ENCODE data around the gene WDHD1.
A peak's percentile ranks its signal among the peaks of the same experiment; 100 is the strongest.
"Not testable (repeated sequence)": the region's sequence is repeated elsewhere in the genome, so short reads cannot be mapped to it uniquely, and the experiment has no call there.

Gene WDHD1

GRCh38 chr14:54952803-54953202 lies 74.1 kb downstream of the WDHD1 start:
- not testable (repeated sequence) for DNase-seq

DNA sequence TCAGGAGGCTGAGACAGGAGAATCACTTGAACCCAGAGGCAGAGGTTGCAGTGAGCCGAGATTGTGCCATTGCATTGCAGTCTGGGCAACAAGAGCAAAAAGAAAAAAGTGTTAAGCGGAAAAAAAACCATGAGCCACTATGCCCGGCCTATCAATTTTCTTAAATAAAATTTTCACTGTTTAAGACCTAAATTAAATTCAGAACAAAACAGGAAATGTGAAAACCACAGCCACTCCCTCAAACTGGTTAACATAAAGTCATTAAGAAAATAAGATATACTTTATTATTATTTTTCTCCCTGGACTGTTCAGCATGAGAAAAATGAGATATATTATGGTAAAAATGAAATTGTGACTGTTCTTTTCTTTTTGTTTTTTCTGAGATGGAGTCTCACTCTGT lies 79.7 kb downstream of the WDHD1 start:
- no peak for DNase-seq

DNA sequence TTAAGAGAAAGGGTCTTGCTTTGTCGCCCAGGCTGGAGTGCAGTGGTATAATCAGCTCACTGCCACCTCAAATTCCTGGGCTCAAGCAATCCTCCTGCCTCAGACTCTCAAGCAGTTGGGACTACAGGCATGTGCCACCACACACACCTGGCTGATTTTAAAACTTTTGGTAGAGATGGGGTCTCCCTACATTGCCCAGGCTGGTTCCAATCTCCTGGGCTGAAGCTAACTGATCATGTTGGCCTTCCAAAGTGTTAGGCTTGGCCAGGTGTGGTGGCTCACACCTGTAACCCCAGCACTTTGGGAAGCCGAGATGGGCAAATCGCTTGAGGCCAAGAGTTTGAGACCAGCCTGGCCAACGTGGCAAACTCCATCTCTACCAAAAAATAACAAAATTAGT lies 80.4 kb downstream of the WDHD1 start:
- DNase-seq, result no peak

DNA sequence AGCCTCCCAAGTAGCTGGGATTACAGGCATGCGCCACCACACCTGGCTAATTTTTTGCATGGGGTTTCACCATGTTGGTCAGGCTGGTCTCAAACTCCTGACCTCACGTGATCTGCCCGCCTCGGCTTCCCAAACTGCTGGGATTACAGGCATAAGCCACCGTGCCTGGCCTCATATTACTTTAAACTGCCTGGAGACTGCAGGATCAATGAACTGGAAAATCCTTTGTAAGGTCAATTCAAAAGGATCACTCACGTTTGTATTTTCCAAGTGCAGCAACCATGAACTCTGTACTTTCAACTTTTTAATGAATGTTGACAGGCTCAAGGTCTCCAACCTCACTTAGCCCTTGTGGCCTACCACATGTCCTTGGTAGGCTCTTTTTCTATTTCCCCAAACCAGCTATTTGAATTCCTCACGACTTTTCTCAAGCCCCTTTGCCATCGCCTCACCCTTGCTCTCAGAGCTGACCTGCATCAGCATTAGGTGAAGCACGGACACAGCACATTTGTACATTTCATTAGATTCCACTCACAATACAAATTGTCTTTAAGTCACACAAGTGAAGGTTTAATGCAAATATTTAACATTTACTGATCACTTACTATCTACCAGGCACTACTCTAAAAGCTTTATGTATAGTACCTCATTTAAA lies 82.0 kb downstream of the WDHD1 start:
- no peak for DNase-seq

DNA sequence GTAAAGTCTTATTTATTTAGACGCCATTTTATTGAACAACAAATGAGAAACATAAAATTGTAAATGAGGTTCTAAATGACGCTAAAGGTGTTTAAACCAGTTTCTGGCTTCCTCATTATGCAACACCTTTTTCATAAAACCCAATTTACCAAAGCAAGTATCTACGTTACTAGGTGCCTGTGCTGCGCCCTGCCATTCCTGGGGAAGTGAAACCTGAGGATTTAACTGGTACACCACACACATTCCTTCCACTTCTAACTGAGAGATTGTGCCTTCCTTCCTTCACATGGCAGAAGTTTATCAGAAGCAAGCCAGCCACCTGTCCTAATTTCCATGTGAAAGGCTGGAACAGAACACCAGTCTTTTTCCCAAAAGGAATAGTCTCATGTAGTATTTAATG lies 84.0 kb downstream of the WDHD1 start:
- no peak for DNase-seq

DNA sequence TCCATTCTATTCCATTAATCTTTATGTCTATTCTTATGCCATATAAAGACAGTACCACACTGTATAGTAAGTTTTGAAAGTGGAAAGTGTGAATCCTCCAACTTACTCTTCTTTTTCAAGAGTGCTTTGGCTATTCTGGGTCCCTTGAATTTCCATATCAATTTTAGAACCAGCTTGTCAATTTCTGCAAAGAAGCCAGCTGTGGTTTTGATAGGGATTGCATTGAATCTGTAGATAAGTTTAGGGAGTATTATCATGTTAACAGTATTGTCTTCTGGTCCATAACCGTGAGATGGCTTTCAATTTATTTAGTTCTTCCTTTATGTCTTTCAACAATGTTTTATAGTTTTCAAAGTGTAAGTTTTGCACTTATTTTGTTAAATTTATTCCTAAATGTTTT lies 90.1 kb downstream of the WDHD1 start:
- no peak for DNase-seq

- DNase-seq, result no peak
Observed at GRCh38 chr14:54935958-54936357, 90.9 kb downstream of the WDHD1 start.

DNA sequence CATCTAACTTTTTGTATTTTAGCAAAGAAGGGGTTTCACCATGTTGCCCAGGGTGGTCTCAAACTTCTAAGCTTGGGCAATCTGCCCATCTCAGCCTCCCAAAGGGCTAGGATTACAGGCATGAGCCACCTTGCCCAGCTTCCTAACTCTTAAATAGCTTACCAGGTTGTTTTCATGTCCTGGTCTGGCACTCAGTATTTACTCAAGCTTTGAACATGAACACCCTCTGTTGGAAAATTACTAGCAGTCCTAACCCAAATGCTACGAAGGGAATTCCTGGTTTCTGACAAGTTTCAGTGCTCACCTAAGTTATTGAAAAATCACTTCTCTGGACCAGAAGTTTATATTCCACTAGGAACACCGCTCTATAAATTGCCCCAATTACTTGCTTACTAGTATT lies 91.8 kb downstream of the WDHD1 start:
- no peak for DNase-seq

GRCh38 chr14:54933006-54933405 lies 93.9 kb downstream of the WDHD1 start:
- DNase-seq, result no peak

GRCh38 chr14:54931598-54932340 lies 95.1 kb downstream of the WDHD1 start:
- DNase-seq, result no peak

DNA sequence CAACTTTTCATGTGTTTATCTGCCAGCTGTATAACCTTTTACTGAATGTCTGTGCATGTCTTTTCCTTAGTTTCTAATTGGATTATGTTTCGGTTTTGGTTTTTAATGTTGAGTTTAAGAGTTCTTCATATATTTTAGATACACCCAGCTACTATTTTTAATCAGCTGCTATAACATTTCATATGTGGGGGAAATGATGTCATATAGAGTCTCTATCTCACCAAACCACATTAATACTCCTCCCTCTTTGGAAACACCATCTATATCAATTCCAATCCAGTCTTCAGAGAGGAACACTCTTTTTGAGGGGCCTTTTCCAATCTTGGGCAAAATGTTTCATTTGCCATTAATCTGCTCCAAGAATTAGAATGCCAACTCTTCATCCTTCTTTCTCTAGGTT lies 95.8 kb downstream of the WDHD1 start:
- no peak for DNase-seq

DNA sequence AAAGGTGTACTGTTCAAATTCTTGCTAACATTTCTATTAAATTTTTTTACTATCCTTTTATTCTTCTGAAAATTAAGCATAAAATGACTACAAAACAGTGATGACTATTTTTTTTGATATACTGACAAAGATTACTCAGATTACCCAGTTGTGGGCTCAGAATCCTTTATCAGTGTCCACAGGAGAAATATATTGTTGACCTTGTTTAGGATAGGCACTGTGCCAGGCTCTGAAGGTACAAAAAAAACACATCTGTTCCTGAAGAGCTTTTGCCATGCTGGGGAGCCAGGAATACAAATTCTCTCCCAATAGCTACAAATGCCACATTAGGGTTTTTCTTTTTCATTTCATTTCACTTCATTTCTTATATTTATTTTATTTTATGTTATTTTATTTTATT lies 97.3 kb downstream of the WDHD1 start:
- DNase-seq, result no peak

DNA sequence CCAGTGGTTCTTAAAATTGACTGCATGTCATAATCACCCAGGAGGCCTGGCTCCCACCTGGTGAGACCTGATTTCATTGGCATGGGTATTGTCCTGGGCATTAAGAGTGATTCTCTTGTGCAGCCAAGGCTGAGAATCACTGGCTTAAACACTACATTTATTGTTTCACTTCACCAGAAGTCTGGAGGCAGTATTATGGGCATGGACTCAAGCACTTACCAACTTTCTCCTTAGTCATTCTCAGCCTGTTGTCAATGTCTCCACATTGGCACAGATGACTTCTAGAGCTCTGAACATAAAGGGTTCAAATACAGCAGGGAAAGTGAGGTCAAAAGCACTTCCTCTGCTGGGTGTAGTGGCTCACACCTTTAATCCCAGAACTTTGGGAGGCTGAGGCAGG lies 98.7 kb downstream of the WDHD1 start:
- no peak for DNase-seq

DNA sequence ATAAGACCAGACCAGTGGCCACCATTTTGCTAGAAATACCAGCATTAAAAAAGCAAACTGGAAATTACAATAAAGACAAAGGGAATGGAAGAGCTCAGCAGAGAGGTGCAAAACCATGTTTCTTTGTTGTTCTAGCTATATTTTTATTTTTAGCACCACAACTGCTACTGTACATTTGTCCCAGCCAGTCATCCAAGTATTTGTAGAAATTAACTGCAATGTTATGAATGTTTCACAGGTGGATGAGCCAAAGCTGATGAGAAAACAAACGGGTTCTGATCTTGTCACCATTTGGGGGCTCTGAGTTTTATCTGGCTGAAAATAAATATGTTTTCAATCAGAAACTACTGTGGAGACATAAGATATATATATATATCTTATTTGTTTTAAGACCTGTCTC lies 99.3 kb downstream of the WDHD1 start:
- no peak for DNase-seq

- DNase-seq, result not testable (repeated sequence)
Observed at GRCh38 chr14:54926570-54926969, 100.3 kb downstream of the WDHD1 start.

GRCh38 chr14:54922598-54922997 lies 104.3 kb downstream of the WDHD1 start:
- no peak for DNase-seq

DNA sequence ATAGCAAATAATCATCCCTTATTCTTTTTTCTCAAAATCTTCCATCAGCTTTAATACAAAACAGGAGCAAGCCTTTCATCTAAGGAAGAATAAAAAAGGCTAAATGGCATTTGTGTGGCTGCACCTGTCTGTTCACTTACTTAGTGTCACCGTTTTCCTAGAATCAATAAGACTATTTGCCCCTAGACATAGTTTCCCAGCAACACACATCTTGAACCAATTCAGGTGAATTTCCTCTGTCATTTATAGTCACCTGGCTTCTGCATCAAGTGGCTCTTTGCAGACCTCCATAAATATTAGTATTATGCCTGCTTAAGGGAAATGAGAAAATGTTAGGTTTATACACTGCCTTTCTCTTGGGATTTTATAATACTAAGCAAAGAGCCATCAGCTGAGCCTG lies 106.8 kb downstream of the WDHD1 start:
- no peak for DNase-seq

DNA sequence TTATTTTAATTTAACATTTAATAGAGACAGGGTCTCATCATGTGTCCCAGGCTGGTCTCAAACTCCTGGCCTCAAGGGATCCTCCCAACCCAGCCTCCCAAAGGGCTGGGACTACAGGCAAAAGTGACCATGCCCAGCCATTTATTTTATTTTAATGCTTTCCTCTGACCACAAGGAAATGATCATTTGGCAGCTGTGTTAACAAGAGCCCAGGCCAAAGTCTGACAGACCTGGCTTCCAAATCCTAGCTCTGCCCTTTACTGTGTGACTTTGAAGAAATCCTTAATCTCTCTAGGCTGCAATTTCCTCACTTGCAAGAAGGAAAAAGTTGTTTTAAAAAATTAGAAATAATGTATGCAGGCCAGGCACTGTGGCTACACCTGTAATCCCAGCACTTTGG lies 107.6 kb downstream of the WDHD1 start:
- DNase-seq, result no peak

DNA sequence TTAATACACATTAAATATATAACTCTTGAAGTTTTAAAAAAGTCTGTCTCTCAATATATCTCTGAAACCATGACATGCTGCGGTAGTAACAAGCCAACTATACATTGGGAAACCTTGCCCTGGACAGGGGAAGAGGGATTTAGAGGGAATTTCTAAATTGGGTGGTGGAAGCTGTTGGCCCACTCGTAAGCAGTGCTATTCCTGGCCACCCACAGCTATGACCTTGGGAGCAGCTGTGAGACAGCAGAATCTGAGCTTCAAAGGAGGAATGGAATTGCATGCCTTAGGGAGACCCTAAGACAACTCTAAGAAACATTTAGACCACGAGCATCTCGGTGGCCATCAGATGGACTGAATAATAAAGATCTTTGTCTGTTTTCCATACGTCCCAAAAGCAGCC lies 108.5 kb downstream of the WDHD1 start:
- no peak for DNase-seq

DNA sequence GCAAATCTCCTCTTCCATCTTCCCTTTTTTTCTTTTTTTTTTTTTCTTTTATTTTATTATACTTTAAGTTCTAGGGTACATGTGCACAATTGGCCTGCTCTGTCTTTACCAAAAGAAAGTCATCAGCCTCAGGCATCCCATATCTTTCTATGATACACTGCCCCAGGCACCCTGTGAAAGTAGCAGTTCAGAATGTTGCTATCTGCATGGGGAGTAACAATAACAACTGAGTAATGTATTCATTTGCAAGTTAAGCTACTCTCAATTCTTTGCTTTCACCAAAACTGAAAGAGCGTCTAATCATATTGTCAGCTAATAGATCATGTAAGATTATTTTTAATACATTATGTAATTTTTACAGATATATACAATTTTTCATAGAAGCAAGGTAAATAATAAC lies 110.8 kb downstream of the WDHD1 start:
- no peak for DNase-seq

- no peak for DNase-seq
Observed at GRCh38 chr14:54909817-54910558, 116.9 kb downstream of the WDHD1 start.

DNA sequence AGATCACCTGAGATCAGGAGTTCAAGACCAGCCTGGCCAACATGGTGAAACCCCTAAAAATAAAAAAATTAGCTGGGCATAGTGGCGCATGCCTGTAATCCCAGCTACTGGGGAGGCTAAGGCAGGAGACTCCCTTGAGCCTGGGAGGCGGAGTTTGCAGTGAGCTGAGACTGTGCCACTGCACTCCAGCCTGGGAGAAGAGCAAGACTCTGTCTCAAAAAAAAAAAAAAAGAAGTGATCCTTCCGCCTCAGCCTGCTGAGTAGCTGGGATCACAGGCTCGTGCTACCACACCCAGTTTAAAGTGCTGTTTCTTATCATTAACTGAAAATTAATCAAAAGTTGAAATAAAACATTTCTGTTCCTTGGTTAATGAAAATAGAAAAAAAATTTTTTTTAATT lies 117.9 kb downstream of the WDHD1 start:
- DNase-seq, result not testable (repeated sequence)

- peak; percentile 14 for DNase-seq
Observed at GRCh38 chr14:54908190-54908589, 118.7 kb downstream of the WDHD1 start.

- no peak for DNase-seq
Observed at GRCh38 chr14:54906075-54906474, 120.8 kb downstream of the WDHD1 start.

All from central memory CD4-positive, alpha-beta T cell (primary cell).